Measurements from ENCODE around the gene FGD3. TPM values are rescaled to one million over a fixed set of nuclear protein-coding genes. Genes with fewer than 3 reads are reported as not detected.

The FGD3 gene
- total and polyA plus RNA-seq, 4 donors = 5.8 to 17.2 (median 10.8) TPM

DNA sequence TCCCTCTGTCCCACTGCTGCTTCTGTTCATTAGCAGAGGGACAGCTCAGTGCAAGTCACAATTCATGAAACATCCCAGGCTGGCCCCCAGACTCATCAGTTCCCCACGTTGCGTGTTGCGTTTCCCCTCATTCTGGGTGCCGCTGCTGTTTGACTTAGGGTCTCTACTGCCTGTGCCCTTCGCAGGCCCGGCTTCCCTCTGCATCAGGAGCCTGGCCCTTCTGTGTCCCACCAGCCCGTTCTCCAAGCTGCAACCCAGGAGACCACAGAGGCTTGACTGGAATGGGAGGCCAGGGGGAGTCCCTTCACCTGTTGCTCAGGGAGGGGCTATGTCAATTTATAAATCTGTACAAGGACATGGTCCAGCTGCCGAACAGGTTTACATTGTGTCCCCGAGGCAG is 57.2 kb downstream of the FGD3 start:
- Histone ChIP-seq H3K9me3 (ENCODE audit: control insufficient read depth, insufficient read depth, low read length) (no peaks in the 10 kb centered on the region), H3K4me1 (ENCODE audit: control insufficient read depth, insufficient read depth, low read length) (peaks cover 4% of the 10 kb centered on the region), H3K4me3 (ENCODE audit: low read depth, low read length) (no peak overlapping the region), H3K27ac (ENCODE audit: low read depth, low read length) (no peak overlapping the region), H3K36me3 (ENCODE audit: control insufficient read depth, insufficient read depth, low read length) (peaks cover 25% of the 10 kb centered on the region), H3K27me3 (ENCODE audit: control insufficient read depth, insufficient read depth, low read length) (no peaks in the 10 kb centered on the region)
- 95% methylated on average over 9 of the region's 9 CpGs for WGBS (ENCODE audit: insufficient coverage)
- DNase-seq (ENCODE audit: low read depth in 4 of 6, low spot score in 6 of 6) = no peak

DNA sequence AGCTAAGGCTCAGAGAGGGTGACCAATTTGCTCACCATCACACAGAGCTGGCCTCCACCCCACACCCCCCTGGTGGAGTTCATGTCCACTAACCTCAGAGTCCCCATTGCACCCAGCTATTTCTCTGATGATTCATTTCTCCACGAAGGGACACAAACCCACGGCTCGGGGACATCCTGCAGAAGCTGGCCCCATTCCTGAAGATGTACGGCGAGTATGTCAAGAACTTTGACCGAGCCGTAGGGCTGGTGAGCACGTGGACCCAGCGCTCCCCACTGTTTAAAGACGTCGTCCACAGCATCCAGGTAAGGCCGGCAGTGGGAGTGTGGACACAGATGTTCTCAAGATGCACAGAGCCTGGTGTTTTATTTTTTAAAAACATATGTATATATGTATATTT is 58.6 kb downstream of the FGD3 start:
- Histone ChIP-seq H3K4me3 (ENCODE audit: low read depth, low read length) (no peak overlapping the region), H3K9me3 (ENCODE audit: control insufficient read depth, insufficient read depth, low read length) (no peaks in the 10 kb centered on the region), H3K4me1 (ENCODE audit: control insufficient read depth, insufficient read depth, low read length) (peaks cover 12% of the 10 kb centered on the region), H3K27ac (ENCODE audit: low read depth, low read length) (no peak overlapping the region), H3K27me3 (ENCODE audit: control insufficient read depth, insufficient read depth, low read length) (no peaks in the 10 kb centered on the region), H3K36me3 (ENCODE audit: control insufficient read depth, insufficient read depth, low read length) (peaks cover 36% of the 10 kb centered on the region)
- WGBS (ENCODE audit: insufficient coverage) = 99% methylated on average over 9 of the region's 12 CpGs
- DNase-seq (ENCODE audit: low read depth in 4 of 6, low spot score in 6 of 6) = no peak

DNA sequence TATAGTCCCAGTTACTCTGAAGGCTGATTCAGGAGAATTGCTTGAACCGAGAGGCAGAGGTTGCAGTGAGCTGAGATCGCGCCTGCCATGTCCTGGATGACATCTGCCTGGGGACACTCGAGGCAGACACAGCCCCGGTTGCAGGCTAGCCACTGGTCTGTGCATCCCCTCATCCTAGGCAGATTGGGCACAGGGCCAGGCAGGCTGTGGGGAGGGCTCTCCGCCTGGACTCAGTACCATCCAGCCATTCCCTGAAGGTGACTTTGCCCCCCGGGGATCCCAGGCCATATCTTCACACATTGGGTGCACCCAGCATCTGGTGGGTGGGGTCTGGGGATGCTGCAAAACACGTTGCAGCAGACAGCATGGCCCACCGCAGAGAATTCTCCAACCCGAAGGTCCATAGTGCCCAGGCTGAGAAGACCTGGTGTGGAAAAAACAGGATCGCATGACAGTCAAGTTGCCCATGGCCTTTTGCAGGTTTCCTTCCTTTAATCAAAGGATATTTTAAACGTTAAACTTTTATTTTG is 60.3 kb downstream of the FGD3 start:
- Histone ChIP-seq H3K4me3 (ENCODE audit: low read depth, low read length) (no peak overlapping the region), H3K9me3 (ENCODE audit: control insufficient read depth, insufficient read depth, low read length) (no peaks in the 10 kb centered on the region), H3K27me3 (ENCODE audit: control insufficient read depth, insufficient read depth, low read length) (no peaks in the 10 kb centered on the region), H3K4me1 (ENCODE audit: control insufficient read depth, insufficient read depth, low read length) (peaks cover 14% of the 10 kb centered on the region), H3K27ac (ENCODE audit: low read depth, low read length) (no peak overlapping the region), H3K36me3 (ENCODE audit: control insufficient read depth, insufficient read depth, low read length) (peaks cover 40% of the 10 kb centered on the region)
- WGBS (ENCODE audit: insufficient coverage) = 85% methylated on average over 10 of the region's 12 CpGs
- no peak for DNase-seq (ENCODE audit: low read depth in 4 of 6, low spot score in 6 of 6)

DNA sequence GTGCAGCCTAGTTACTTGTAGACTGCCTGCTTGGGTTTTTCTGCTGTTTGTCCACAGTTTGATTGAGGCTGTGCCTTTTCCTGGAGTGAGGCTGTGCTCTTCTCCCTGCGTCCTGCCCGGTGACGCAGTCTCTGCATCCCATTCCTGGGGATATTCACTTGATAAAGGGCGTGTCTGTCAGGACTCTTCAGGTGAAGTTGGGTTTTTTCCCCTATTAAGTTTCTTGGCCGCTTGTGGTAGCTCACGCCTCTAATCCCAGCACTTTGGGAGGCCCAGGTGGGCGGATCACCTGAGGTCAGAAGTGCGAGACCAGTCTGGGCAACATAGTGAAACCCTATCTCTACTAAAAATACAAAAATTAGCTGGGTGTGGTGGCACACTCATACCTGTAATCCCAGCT is 61.1 kb downstream of the FGD3 start:
- H3K36me3 ChIP-seq (ENCODE audit: control insufficient read depth, insufficient read depth, low read length) = peaks cover 45% of the 10 kb centered on the region
- no peaks in the 10 kb centered on the region for H3K27me3 ChIP-seq (ENCODE audit: control insufficient read depth, insufficient read depth, low read length)
- 95% methylated on average over 7 of the region's 8 CpGs for WGBS (ENCODE audit: insufficient coverage)
- DNase-seq (ENCODE audit: low read depth in 4 of 6, low spot score in 6 of 6) = no peak
- H3K27ac ChIP-seq (ENCODE audit: low read depth, low read length) = no peak overlapping the region
- H3K9me3 ChIP-seq (ENCODE audit: control insufficient read depth, insufficient read depth, low read length) = no peaks in the 10 kb centered on the region
- H3K4me1 ChIP-seq (ENCODE audit: control insufficient read depth, insufficient read depth, low read length) = peaks cover 14% of the 10 kb centered on the region
- no peak overlapping the region for H3K4me3 ChIP-seq (ENCODE audit: low read depth, low read length)

DNA sequence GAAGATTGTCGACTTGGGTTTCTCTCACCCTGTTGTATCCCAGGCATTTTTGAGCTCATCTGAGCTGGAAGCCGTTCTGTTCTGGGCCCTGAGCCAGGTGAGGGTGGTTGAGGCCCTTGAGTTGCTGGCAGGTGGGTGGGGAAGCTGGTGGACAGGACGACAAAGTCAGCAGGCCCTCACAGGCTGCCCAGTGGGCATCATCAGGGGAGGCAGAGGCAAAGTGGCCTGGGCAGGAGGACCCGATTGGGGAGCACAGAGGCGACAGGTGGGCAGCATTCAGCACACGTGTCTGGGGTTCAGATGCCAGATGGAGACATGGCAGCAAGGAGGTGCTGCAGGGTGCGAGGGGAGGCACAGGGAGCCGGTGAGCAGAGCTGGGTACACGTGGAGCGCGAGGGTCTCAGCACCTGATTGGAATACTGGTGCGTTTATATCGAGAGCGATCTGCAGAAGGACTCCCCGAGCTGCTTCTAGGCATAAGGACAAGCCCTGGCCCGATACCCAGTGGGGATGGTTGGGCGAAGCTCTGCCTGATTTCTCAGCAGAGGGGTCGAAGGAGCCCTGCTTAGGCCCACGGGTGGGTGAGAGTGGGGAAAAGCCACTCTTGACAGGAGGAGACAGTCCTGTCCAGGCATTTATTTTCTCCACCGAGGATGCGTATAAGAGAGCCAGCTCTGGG is 62.2 kb downstream of the FGD3 start:
- Histone ChIP-seq H3K4me1 (ENCODE audit: control insufficient read depth, insufficient read depth, low read length) (peaks cover 10% of the 10 kb centered on the region), H3K27me3 (ENCODE audit: control insufficient read depth, insufficient read depth, low read length) (no peaks in the 10 kb centered on the region), H3K9me3 (ENCODE audit: control insufficient read depth, insufficient read depth, low read length) (no peaks in the 10 kb centered on the region), H3K27ac (ENCODE audit: low read depth, low read length) (no peak overlapping the region), H3K36me3 (ENCODE audit: control insufficient read depth, insufficient read depth, low read length) (peaks cover 47% of the 10 kb centered on the region), H3K4me3 (ENCODE audit: low read depth, low read length) (no peak overlapping the region)
- DNase-seq (ENCODE audit: low read depth in 4 of 6, low spot score in 6 of 6) = no peak
- 86% methylated on average over 21 of the region's 21 CpGs for WGBS (ENCODE audit: insufficient coverage)

DNA sequence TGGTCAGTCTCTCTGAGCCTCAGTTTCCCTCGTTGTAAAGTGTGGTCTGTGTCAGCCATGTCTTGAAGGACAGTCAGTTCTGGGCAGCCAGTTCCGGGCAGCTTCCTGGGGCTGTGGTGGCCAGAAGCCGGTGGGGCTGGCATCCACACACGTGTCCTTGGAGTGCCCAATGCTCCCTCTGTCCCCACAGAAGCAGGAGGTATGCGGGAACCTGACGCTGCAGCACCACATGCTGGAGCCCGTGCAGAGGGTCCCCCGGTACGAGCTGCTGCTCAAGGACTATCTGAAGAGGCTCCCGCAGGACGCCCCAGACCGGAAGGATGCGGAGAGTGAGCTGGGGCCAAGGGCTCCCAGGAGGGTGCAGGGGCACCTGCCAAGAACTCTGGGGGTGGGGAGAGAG is 62.7 kb downstream of the FGD3 start:
- H3K4me3 ChIP-seq (ENCODE audit: low read depth, low read length) = no peak overlapping the region
- WGBS (ENCODE audit: insufficient coverage) = 74% methylated on average over 13 of the region's 13 CpGs
- no peaks in the 10 kb centered on the region for H3K27me3 ChIP-seq (ENCODE audit: control insufficient read depth, insufficient read depth, low read length)
- no peak for DNase-seq (ENCODE audit: low read depth in 4 of 6, low spot score in 6 of 6)
- no peak overlapping the region for H3K27ac ChIP-seq (ENCODE audit: low read depth, low read length)
- H3K36me3 ChIP-seq (ENCODE audit: control insufficient read depth, insufficient read depth, low read length) = peaks cover 44% of the 10 kb centered on the region
- H3K9me3 ChIP-seq (ENCODE audit: control insufficient read depth, insufficient read depth, low read length) = no peaks in the 10 kb centered on the region
- H3K4me1 ChIP-seq (ENCODE audit: control insufficient read depth, insufficient read depth, low read length) = peaks cover 10% of the 10 kb centered on the region

DNA sequence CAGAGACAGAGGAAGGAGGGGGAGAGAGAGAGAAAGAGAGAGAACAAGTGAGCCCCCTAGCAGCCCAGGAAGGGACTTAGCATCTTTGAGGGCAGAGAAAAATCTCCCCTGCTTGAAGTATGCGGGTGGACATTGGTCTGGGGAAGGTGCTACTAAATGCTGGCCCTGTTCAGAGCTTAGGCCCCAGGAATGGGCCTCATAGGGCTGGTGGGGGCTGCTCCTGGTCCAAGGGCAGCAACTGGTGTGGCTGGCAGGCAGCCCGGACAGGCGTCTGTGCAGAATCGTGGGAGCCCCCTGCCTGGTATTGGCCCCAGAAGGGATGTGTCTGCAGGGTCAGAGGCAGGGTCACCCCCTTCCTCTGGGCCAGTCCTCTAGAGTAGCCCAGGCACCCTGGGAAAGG is 63.4 kb downstream of the FGD3 start:
- H3K27ac ChIP-seq (ENCODE audit: low read depth, low read length) = no peak overlapping the region
- no peaks in the 10 kb centered on the region for H3K27me3 ChIP-seq (ENCODE audit: control insufficient read depth, insufficient read depth, low read length)
- 59% methylated on average over 4 of the region's 4 CpGs for WGBS (ENCODE audit: insufficient coverage)
- peaks cover 47% of the 10 kb centered on the region for H3K36me3 ChIP-seq (ENCODE audit: control insufficient read depth, insufficient read depth, low read length)
- no peak for DNase-seq (ENCODE audit: low read depth in 4 of 6, low spot score in 6 of 6)
- H3K4me3 ChIP-seq (ENCODE audit: low read depth, low read length) = no peak overlapping the region
- no peaks in the 10 kb centered on the region for H3K9me3 ChIP-seq (ENCODE audit: control insufficient read depth, insufficient read depth, low read length)
- H3K4me1 ChIP-seq (ENCODE audit: control insufficient read depth, insufficient read depth, low read length) = peaks cover 10% of the 10 kb centered on the region

DNA sequence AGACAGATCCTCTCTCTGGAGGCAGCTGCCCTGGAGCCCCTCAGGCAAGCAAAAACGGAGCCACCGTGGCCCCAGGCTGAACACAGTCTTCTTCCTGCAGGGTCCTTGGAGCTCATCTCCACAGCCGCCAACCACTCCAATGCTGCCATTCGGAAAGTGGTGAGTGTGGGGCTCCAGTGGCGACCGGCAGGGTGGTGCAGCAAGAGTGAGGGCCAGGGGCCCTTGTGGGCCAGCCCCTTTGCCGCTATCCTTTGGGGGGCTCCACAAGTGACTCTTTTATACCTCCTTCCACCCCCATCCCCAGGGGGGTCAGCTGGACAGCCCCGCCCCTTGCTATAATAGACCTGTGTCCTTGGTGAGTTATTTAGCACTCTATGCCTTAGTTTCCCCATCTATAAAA is 63.8 kb downstream of the FGD3 start:
- H3K4me3 ChIP-seq (ENCODE audit: low read depth, low read length) = no peak overlapping the region
- peaks cover 47% of the 10 kb centered on the region for H3K36me3 ChIP-seq (ENCODE audit: control insufficient read depth, insufficient read depth, low read length)
- WGBS (ENCODE audit: insufficient coverage) = 96% methylated on average over 4 of the region's 8 CpGs
- DNase-seq (ENCODE audit: low read depth in 4 of 6, low spot score in 6 of 6) = no peak
- no peak overlapping the region for H3K27ac ChIP-seq (ENCODE audit: low read depth, low read length)
- peaks cover 10% of the 10 kb centered on the region for H3K4me1 ChIP-seq (ENCODE audit: control insufficient read depth, insufficient read depth, low read length)
- no peaks in the 10 kb centered on the region for H3K9me3 ChIP-seq (ENCODE audit: control insufficient read depth, insufficient read depth, low read length)
- no peaks in the 10 kb centered on the region for H3K27me3 ChIP-seq (ENCODE audit: control insufficient read depth, insufficient read depth, low read length)

DNA sequence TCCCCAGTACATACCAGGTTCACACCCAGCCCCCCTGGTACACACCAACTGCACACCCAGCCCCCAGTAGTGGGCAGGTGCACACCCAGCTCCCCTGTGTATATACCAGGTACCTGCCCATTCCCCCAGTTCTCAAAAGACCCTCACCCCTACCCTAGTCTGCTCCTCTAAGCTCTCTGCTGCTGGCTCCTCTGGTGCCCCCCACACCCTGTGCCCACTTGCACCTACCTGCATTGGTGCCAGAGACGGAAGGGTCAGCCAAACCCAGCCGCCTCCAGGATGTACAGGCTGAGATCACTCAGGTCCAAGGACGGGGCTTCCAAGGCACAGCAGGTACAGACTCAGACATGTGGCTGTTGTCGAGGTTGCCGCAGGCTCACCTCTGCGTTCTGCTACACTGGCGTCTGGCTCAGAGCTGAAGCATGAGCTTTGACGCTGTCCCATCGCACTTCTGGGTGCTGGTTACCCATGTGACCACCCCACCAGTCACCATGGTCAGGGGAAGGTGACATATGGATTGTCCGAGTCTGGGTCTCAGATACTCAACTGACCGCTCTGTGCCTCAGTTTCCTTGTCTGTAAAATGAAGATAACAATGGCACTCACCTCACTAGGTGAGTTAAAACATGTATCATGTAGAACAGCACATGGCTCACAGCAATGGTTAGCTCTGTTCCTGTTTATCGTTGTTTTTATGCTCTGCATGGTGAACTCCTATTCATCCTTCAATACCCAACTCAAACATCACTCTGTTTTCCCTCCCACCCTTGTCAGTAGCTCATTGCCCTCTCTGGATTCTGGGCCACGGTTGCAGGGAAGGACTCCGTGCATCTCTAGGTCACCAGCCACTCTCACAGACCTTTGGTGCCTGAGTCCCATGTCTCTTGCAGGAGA is 65.9 kb downstream of the FGD3 start:
- Histone ChIP-seq H3K4me3 (ENCODE audit: low read depth, low read length) (no peak overlapping the region), H3K4me1 (ENCODE audit: control insufficient read depth, insufficient read depth, low read length) (peaks cover 10% of the 10 kb centered on the region), H3K9me3 (ENCODE audit: control insufficient read depth, insufficient read depth, low read length) (no peaks in the 10 kb centered on the region), H3K27ac (ENCODE audit: low read depth, low read length) (no peak overlapping the region), H3K36me3 (ENCODE audit: control insufficient read depth, insufficient read depth, low read length) (peaks cover 55% of the 10 kb centered on the region), H3K27me3 (ENCODE audit: control insufficient read depth, insufficient read depth, low read length) (no peaks in the 10 kb centered on the region)
- no peak for DNase-seq (ENCODE audit: low read depth in 4 of 6, low spot score in 6 of 6)
- 98% methylated on average over 13 of the region's 14 CpGs for WGBS (ENCODE audit: insufficient coverage)

All from spinal cord (tissue), 10 donors.